Right kidney (tissue), 9 donors: ENCODE measurements around the gene TMOD2.

Source experiments
- DNase-seq: peaks from one replicate; pipeline ENCODE4 v3.0.0-alpha.2; 2016
- long read RNA-seq, 8 donors: transcript quantifications; one replicate each; lab custom pipeline, GENCODE V29; 2026

The TMOD2 gene
- long read RNA-seq, donor 1, full-length matches to known transcripts: 1 of 1 reads
- long read RNA-seq, donor 1, partial matches to known transcripts: 0 of 1 reads
- long read RNA-seq, donor 1, other reads (novel, unspliced or antisense): 0 of 1 reads
- long read RNA-seq, donor 2: 0 reads
- long read RNA-seq, donor 3: 0 reads
- long read RNA-seq, donor 4, full-length matches to known transcripts: 1 of 1 reads
- long read RNA-seq, donor 4, partial matches to known transcripts: 0 of 1 reads
- long read RNA-seq, donor 4, other reads (novel, unspliced or antisense): 0 of 1 reads
- long read RNA-seq, donor 5: 0 reads
- long read RNA-seq, donor 6, full-length matches to known transcripts: 1 of 1 reads
- long read RNA-seq, donor 6, partial matches to known transcripts: 0 of 1 reads
- long read RNA-seq, donor 6, other reads (novel, unspliced or antisense): 0 of 1 reads
- long read RNA-seq, donor 7: 0 reads
- long read RNA-seq, donor 8, full-length matches to known transcripts: 1 of 1 reads
- long read RNA-seq, donor 8, partial matches to known transcripts: 0 of 1 reads
- long read RNA-seq, donor 8, other reads (novel, unspliced or antisense): 0 of 1 reads

DNA sequence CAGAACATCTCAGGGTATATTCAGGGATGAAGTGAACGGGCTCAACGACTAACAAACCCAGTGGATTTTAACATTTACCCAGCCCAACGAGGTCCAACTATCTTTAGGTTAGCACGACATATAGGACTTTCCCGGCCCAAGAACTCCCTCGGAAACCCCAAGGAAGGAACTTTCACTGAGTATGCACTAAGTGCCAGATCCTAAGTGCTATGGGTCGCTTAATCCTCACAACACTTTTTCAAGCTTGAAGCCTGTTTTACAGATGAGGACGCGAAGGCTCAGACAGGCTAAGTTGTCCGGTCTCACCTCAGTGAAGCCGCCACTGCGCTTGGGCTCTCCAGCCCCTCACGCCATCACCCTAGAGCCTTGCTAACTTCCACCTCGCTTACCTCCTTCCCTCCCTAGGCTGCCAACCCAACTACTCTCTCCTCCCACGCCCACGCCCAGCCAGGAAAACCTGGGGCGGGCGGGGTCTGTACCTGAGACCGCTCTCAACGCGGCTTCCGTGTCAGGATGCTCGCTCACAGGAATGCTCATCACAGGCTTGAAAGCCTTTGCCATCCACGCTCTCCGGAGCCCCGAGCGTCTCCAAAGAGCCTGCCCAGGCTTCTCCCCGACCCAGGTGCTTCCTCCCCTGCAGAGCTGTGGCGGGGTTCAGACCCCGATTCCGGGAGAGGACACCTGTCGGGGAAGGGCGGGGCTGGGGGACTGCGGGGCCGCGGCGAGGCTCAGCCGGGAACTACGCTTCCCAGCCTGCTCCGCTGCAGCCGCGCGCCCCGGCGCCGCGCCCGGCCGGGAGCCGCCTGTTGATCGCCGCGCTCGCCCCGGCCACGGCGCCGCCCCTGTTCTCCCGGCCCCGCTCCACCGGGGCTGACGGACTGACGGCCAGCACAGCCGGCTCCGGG lies at the start of gene TMOD2:
TSS of gene TMOD2 (plus strand) at position 806 of the 905 bp plus-strand sequence. CDS start 14,845 bp downstream, outside the sequence.
- peak; percentile 69 for DNase-seq

DNA sequence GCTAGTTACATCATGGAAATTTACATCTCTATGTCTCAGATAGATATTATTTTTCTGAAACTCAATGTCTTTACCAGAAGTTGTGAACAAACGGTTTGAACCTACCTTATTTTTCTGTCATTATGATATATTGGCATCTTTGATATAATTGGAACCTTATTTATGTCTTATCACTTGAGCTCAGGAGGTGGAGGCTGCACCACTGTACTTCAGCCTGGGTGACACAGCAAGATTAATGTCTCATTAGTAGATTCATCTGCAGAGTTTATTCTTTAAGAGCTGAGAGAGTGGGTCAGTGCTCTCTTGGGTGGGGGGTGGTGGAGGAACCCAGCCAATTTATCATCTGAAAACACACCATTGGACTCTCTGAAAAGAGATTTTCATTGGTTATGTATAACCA lies 48.7 kb upstream of the TMOD2 start:
- DNase-seq: no peak

DNA sequence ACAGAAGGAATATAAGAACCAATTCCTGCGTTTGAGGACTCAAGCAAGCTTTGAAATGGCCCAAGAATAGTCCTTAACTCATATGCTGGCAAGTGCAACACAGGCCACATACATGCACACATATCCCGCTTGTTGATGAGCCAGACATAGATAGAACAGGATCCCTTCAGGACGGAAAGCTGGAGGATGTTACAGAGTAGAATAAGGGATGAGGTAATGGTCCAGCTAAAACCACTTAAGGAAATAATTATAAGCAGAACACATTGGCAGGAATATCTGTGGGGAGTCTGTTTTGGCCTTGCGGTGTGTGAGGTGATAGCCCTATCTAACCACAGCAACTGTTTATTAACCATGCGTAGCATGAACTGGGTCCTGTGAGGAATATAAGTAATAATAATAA lies 45.1 kb upstream of the TMOD2 start:
- no peak for DNase-seq

DNA sequence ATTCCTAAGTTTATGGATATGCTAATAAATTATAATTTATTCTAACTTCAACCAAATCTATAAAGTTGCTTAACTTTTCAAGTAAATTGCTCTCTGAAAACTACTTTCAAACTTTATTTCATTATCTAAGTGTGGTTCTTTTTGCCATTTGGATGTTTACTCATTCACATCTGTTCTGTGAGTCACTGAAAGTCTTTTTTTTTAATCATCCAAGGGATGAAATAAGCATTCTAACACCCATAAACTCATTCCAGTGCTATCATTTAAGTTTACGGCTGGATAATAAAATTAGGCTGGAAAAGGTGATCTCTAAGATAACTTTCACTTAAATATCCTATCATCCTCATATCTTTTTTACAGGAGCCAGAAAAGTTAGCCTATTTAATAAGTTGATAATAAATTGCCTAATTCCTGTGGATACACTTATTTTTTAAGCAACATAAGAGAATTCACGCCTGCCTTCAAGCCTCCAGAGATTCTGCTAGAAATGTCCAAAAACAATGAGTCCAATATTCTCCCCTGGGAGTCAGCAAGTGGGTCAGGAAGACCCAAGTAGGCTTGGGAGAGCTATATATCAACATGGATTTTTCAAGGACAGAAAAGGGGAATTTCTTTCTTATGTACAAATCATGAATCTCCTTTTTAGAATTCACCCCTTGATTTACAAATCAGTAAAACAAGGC lies 44.3 kb upstream of the TMOD2 start:
- no peak for DNase-seq

DNA sequence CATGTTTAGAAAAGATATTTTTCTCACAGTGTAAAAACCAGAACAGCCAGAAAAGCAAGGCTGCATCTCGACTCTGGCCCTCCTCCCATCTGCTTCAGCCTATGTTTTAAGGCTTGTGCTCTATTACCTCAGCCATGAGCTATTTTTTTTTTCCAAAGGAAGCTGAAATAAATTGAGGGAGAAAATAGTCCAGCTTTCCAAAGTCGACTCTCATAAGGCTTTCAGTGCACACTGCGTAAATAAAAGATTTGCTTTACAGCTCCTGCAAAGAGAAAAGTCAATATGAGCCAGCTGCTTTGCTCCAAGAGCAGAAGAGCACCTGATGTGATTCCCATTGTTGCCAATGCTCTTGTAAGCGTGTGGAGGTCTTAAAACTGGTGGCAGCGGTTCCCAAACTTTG lies 43.4 kb upstream of the TMOD2 start:
- DNase-seq: no peak

DNA sequence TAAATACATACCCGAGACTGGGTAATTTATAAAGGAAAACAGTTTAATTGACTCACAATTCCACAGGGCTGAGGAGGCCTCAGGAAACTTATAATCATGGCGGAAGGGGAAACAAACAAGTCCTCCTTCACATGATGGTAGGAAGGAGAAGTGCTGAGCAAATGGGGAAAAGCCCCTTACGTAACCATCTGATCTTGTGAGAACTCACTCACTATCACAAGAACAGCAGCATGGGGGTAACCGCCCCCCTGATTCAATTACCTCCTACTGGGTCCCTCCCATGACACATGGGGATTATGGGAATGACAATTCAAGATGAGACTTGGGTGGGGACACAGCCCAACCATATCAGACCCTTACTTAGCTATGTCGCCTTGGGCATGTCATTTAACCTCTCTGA lies 42.4 kb upstream of the TMOD2 start:
- no peak for DNase-seq

DNA sequence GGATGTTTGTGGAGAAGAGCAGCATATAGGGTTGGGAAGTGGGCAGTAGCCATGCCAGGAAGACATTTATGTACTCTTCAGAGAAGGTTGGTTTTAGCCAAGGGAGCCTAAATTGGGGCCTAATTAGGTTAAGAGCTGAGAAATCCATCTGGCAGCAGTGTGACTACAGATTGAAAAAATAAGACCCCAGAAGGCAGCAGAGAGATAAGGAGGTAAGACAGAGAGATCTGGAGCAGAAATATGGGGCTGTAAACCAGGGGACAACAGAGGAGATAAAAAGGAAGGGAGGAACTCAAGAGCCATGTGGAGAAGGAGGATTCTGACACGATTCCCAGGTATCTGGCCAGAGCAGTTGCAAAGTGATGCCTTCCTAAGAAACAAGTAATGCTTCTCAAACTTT lies 37.2 kb upstream of the TMOD2 start:
- DNase-seq: no peak

DNA sequence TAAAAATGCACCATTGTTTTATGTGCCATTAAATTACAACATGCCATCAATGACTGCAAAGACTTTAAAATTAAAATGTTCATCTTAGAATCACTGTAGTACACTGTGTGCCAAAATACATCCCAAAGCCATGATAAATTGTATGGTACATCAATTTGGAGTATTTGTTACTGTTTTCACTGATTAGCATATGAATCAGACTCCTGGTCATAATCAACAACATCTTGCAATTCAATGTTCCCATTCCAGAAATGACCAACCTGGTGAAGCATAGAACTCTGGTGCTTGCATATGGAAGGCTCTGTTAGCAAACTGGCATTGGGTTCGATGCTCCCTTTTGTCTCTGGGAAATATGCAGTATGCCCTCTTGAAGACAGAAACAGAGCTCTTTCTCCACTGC lies 36.5 kb upstream of the TMOD2 start:
- no peak for DNase-seq

DNA sequence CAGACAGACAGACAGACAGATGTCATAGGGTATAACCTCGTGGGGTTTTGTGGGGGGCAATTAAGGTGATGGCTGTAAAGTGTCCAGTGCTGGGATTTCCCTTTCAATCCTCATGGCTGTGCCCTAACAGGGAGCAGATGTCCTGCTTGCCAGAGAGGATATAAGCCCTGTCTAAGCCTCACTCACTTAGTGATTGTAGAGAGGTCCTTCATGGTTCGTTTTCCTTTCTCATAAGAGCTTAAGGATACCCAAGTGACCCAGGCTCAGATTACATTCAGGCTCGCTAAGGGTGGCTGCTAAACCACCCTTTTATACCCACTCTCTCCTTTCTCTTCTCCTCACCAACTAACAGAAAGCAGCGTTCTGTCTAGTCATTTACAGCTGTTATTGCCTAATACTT lies 33.2 kb upstream of the TMOD2 start:
- no peak for DNase-seq

DNA sequence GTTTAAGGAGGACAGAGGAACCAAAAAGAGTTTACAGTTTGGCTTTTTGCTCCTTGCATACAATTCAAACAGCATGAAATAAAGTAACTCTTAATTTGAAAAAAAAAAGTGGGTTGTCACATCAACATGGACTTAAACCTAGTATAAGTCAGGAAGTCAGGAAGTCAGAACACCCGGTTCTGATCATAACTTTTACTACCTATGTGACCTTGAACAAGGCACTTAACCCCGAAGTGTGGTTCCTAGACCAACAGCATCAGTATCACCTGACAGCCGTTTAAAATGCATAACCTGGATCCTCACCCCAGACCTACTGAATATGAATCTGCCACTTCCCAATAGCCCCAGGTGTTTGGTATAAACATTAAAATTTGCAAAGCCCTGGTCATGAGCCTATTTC lies 32.7 kb upstream of the TMOD2 start:
- DNase-seq: no peak

DNA sequence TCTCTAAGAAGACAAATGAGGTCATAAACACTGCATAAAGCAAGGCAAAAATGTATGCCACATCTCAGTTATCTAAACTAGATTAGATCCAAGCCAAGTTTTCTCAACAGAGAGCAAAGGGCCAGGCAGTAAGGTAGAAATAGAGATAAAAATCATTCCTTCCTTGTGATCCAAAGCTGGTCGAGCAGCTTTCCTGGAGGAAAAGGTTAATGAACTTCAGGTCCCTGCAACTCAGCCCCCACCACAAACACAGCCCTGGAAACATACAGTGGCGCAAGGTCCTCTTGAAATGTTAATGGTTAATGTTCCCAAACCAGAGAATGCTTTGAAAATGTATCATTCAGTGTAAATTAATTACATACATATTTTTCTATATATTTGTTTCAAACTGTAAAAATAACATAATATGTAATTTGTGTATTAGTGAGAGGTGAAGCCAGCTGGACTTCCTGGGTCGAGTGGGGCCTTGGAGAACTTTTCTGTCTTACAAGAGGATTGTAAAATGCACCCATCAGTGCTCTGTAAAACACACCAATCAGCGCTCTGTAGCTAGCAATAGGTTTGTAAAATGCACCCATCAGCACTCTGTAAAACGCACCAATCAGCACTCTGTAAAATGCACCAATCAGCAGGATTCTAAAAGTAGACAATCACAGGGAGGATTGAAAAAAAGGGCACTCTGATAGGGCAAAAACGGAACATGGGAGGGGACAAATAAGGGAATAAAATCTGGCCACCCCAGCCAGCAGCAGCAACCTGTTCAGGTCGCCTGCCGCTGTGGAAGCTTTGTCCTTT lies 31.0 kb upstream of the TMOD2 start:
- no peak for DNase-seq

DNA sequence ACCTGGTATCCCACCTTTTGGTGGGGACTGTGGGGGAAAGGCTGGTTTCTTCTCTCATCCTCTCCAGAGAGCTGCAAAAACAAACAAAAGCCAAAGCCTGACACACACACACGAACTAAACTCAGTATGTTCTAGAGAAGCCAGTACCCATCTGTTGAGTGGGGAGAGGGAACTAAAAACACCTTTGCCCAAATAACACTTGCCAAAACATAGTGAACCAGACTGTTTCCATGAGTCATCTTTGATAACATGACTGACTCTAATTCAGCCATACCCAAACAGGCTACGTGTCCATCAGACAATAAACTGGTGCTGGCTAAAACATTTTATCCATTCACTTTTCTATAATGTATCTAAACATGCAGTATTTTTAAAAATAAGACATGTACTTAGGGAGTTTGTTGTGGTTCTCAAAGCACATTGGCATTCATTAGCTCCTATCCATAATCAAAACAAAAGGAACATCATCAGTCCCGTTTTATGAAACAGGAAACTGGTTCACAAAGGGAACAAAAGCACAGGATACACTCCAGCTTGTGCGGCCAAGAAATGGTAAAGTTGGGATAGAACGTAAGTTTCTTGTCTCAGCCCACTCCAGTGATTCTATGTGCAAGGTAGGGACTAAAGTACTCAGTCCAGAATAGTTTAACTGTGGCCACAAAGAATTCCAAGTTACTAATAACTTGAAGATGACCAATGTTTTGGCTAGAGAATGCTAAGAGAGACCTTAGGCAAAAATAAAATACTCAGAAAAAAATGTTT lies 30.0 kb upstream of the TMOD2 start:
- no peak for DNase-seq

DNA sequence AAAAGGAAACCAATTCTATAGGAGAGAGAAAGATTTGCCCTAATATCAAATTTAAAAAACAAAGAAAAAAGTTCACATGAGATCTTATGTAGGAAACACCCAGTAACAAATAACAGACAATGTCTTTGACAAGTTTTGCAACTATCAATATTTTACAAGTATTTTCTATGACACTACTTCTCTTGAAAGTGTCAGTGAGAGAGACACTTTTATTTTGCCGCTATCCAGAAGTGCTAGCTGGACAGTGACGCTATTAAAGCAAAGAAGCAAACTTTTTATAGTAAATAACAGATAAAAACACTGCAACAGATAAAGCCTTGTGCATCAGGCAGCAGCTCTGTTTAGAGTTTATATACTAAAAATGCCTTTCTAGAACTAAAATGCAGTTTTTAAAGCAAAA lies 27.2 kb upstream of the TMOD2 start:
- no peak for DNase-seq

DNA sequence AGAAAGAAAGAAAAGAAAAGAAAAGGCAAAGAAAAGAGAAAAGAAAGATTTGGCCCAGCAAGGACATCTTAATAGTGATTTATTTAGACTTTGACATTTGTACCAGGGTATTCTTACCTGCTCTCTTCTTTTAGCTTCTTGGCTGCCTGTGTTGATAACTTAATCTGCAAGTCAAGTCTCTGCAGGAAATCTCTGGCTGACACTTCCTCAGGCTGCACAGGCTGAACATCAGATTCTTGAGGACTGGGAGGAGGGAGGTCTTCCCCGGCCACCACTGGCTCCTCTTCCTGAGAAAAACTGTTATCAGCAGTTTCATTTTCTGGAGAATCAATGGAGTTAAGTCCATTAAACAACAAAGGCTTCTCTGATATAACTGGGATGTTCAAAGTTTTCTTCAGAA lies 26.7 kb upstream of the TMOD2 start:
- no peak for DNase-seq

DNA sequence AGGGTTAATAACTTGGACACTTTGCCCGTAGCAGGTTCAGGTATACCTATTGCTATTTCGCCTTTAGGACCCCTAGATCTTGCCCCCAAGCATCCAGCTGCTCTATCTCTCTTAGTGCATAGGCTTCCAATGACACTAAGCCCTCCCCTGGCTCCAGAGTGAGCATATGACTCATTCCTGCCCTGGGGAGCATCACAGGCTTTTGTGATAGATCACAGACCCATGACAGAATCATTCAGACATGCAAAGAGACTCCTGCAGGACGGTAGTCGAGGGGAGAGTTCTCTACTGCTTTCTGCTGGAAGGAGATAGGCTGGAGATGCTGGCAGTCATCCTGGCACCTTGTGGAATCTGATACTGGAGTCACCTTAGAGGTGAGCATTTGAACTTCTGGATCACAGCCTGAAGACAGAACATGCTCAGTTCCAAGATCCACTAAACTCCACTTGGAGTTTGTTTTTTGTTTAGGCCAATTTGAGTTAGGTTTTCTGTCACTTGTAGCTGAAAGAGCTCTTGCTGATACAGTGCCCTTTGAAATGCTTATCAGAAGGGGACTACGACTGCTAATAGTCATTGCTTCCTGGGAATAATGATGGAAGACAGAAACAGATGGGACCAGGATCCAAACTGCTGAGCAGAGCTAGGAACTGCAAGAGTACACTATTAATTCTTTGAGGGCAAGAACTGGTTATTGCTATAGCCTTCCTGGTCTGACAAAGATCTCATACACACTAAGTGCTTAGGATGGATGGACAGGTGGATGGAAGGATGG lies 24.9 kb upstream of the TMOD2 start:
- DNase-seq: no peak

DNA sequence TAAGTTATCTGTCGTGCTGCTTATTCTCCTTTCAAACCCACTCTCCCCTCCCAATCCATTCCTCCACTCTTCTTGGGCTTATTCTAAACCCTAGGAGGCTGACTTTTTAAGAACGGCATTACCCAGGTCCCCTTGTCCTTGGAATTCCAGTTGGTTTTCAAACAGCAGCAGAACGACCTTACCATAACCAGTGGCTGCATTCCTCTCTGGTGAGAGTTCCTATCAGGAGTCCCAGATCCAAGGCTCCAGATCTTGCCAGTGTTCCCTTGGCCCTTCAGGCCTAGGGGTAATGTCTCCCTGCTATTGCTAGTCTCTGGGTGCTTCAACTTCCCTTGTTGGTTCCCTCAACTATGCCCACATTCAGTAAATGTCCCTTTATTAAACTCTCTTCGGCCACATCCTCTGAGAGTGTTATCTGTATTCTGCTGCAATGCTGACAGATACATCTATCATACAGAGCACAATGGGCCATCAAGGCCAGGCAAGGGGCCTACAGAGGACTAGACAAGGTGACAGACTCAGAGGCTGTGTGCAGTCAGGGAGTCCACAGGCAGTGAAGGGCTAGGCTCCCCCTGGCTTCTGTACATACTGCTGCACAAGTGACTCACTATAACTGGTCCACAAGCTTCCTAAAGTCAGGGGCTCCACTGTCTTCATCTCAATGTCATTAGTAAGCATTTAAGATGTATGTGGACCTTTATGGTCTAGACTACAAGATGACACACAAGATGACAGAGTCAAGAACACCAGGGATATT lies 24.1 kb upstream of the TMOD2 start:
- no peak for DNase-seq

DNA sequence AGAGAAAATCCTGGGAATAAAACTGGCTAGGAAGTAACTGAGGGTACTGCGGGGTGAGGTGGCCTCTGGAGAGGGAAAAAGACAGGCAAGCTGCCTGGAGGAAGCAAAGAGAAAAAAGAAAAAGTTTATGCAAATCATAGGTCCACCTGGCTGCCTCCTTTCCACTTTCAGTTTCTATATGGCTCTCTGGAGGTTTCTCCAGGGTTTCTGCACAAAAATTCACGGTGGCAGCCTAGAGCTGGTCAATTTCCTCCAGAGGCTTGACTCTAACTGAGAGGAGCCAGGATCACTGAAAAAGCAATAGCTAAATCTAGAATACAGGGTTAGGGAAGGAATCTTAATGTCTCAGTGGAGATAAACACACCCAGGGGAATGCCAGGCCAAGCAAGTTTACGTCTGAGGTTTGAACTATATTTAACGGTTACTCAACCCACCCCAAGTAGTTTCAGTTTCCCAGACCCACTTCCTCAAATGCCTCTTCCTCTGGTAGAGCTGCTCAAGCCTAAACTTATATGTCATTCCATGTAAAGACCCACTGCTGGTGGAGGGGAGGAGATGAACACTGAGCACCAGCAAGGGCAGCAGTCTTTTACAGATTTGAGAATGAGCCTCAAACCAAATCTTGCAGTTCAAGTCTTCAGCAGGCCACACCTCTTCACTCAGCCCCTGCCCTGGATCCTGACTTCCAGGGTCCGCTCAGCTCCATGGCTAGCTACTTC lies 19.7 kb upstream of the TMOD2 start:
- no peak for DNase-seq

DNA sequence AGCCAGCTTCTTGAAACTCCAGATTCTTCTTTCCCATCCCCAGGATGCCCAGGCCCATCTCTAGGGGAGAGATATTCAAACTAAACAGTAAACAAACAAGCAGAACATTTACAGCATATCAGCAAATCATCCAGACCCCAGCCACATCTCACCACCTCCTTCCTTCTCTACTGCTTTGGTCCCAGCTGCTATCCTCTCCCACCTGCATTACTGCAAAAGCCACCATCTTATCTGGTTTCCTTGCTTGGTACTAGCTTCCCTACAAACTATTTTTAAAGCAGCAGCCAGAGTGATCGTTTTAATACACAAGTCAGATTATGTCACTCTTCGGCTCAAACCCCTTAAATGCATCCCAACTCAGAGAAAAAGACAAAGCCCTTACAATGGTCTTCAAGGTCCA lies 18.8 kb upstream of the TMOD2 start:
- DNase-seq: no peak
